ENCODE measurements around the gene TNPO1.
"Not testable (repeated sequence)": the region's sequence is repeated elsewhere in the genome, so short reads cannot be mapped to it uniquely, and the experiment has no call there.

Gene TNPO1

DNA sequence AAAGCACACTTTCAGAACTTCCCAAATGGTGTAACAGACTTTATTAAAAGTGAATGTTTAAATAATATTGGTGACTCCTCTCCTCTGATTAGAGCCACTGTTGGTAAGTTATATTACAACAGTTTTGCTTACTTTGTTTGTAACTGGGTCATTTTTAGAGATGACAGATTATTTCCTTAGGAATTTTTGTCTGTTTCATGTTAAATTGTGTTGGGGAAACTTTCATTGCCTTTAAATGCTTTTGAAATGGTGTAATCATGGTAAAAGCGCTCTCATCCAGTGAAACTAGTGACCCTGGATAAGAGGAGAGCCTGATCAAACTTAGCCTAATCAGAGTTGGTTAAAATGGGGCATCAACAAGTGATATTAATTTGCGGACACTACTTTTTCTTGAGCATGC is 39.4 kb downstream of the TNPO1 start:
- no peak for DNase-seq

DNA sequence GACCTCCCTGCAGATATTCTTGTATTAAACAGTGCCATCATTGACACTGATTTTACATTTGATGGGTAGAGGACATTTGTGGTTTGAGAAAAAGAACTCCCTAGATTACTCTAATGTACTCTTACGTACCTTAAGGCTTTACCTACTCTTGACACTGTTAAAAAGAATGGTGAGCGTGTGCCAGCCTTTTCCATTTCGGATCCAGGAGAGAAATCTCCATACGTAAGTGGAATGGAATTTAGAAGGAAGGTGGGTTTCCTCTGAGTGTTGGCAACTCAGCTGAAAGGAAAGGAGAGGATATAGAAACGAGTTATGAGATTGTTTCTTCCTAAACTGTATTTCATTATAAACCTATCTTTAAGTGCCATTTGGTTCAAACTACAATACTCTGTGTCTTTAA is 40.9 kb downstream of the TNPO1 start:
- no peak for DNase-seq

DNA sequence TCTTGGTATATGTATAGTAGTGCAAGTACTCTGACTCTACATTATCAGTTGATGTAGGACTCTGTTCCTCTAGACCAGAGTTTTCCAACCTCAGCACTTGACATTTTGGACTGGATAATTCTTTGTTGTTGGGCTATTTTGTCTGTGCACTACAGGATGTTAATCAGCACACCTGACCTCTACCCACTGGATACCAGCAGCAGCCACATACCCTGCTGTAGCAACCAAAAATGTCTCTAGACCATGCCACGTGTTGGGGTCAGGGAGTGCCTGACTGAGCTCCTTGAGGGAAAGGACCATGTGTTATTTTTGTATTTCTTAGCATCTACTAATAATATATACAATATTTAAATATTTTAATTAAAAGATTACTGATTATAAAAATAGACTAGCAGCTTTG is 42.7 kb downstream of the TNPO1 start:
- no peak for DNase-seq

DNA sequence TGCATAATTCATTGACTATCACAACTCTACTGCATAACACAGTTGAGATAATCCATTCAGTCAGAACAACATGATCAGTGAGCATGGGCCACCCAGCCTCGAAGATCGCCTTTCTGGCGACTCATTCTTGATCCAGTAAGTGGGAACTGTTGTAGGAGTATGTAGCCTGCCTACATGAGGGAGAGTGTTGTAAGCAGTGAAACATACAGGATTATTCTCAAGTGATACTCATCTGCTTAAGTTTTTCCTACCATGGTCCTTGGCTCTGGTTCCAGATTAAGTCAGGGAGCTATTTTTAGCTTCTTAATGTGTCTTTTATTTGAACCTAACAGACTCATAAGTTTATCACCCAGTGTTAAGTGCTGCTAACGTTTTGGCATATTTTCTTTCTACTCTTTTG is 44.0 kb downstream of the TNPO1 start:
- no peak for DNase-seq

DNA sequence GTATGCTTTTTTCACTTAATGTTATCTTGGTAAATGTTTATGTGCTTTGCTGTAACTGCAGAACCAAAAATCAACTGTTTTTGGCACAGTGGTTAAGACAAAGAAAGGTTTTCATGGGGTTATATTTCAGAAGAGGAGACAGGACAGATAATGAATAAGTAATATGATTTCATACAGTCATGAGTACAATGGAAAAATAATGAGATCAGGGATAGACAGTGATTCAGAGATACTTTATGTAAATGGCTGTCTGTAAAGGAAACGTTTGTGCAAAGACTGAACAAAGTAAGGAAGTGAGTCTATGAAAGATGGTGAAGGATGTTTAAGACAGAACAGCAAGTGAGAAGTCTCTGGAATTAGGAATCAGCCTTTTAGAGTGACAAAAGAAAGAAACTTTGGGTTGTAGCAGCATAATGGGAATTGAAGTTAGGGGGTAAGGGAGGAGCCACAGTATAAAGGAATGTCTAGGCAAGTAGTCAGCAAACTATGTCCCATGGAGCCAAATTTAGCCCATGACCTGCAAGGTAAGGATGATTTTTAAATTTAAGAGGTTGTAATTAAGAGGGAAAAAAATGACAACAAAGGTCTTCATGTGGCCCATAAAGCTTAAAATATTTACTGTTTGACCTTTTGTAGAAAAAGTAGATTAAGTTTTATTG is 55.0 kb downstream of the TNPO1 start:
- no peak for DNase-seq

DNA sequence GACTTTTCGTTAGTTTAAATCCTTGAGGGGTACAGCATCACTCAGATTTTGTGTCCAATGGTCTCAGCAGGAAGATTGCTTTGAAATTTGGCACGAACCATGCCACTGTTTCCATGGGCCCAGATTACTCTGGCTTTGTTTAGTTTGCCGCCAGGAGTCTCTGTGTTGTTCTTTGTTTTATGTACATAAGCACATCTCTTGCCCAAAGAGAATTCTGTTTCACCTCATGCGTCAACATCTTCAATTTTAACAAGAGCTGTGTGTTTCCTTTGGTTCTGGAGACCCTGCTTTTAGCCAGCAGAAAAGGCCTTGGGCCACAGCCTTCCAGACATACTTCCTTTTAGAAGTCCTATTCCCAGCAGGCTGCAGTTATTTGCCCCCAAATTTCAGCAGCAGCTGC is 62.4 kb downstream of the TNPO1 start:
- DNase-seq = no peak

DNA sequence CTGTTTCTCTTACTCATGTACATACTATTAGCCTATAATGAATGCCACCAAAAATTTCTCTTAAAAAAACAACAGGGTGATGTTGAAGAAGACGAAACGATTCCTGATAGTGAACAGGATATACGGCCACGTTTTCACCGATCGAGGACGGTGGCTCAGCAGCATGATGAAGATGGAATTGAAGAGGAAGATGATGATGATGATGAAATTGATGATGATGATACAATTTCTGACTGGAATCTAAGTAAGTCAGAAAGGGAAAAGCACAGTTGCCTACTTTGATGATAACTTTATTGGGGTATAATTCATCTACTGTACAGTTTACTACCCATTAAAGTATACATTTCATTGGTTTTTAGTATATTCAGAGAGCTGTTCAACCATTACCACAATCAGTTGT is 66.5 kb downstream of the TNPO1 start:
- DNase-seq = no peak

DNA sequence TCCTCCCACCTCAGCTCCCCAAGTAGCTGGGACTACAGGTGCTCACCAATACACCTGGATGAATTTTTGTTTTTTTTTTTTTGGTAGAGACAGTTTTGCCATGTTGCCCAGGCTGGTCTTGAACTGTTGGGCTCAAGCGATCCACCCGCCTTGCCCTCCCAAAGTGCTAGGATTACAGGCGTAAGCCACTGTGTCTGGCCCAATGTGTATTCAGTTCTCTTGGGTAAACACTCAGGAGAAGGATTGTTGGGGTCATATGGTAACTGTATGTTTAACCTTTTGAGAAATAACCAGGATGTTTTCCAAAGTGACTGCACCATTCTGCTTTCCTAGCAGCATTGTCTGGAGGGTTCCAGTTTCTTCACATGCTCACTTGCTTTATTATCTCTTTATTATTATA is 67.4 kb downstream of the TNPO1 start:
- no peak for DNase-seq

DNA sequence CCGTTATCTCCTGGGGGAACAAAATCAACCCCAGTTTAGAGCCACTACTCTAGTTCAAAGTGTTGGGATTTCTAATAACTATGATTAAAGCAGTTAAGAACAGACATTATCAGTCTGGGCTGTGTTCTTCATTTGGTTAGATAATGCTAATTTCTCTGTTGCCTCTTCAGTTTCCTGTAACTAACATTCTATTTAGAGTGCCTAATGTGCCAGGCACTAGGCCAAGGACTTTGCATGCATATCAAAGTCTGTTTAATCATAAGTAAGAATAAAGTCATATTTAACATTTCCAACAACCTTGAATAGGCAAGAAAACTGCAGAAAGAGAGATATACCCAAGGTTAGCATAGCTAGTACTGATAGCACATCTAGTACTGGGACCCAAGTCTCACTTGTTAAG is 68.4 kb downstream of the TNPO1 start:
- no peak for DNase-seq

DNA sequence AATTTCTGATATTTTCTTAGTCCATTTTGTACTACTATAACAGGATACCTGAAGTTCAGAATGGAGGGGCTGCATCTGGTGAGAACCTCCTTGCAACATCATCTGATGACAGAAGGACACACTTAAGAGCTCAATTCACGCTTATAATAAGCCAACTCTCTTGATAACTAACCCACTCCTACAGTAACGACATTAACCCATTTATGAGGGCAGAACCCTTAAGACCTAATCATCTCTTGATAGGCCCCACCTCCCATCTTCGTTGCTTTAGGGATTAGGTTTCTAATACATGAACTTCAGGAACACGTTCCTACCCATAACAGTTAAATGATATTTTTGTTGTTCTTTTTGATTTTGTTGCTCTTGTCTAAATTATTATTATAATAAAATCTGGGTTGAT is 69.4 kb downstream of the TNPO1 start:
- DNase-seq = no peak

DNA sequence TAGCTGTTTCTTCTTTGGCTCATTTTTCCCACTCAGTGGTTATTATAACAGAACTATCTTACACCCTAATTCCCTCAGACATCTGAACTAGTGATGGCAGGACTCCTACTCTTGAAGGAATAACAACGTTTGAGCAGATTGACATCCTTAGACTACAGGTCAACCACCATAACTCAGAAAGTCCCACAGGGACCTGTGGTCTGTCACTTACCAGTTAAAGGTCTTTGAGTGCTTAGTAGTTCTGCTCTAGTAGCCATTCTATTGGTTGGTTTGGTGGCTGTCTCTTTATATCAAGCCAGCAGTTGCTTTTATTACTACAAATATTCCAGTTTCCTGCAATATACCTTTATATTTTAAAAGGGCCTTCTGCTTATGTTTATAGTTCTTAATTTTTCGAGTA is 72.1 kb downstream of the TNPO1 start:
- DNase-seq = no peak

DNA sequence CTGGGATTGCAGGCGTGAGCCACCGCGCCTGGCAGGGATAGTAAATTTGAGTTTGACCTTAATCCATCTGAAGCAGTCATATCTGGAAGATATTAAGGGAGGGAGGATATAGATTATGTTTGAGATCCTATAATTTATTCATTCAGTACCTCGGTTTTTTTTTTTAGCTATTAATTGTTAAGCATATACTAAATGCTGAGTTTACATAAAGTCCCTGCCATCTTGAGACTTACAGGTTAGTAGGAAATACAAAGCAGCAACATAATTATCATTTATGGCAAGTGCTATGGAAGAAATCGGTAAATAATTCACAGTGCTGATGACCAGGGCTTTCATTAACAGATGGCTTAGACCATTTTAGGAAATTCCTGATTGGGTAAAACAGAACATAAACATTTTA is 72.9 kb downstream of the TNPO1 start:
- DNase-seq = no peak

DNA sequence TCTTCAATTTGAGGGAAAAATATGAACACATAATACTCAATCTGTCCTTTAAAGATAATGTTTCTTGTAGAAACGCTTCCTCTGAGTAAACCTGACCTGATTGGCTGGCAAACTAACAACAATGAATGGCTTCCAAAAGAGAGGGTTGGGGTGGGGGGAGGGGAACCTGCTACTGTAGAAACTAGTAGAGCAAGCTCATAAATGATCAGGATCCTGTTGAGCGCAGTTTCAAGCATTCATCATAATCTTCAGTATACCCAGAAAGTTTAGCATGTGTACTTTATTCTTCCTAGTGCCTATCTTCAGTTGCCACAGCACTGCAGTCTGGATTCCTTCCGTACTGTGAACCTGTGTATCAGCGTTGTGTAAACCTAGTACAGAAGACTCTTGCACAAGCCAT is 76.4 kb downstream of the TNPO1 start:
- no peak for DNase-seq

DNA sequence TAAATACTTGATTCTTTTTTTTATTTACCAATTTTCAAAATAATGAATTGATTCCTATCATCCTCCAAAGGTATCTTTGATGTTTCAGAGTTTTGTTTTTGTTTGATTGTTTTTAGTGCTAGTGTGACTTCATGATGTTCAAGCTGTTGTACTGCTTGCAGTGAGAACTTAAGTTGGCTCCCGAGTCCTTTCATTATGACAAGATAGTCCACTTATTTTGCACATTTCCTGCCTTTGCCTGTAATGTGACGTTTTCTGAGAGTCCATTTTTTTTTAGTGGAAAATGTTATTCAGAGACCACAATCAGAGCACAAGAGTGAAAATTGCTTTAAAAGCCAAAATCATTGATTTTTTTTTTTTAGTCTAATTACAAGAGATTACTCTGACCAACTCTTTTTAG is 79.3 kb downstream of the TNPO1 start:
- DNase-seq = no peak

DNA sequence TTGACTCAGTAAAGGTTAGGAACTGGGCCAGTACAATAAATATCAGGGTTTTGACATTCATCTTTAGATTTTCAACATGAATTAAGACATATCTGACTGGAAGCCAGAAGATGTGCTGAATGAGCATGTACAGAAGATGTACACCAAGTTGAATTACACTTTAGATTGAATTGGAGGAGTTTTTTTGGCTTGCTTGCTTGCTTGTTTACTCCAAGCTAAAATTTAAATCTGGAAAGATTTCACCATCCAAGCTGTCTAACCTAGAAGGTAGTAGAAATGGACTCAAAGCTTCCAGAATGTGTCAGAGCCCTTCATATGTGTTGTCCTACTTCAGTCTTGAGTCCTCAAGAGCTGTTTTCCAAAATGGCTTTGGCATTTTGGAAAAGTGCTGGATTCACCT is 90.3 kb downstream of the TNPO1 start:
- DNase-seq = no peak

DNA sequence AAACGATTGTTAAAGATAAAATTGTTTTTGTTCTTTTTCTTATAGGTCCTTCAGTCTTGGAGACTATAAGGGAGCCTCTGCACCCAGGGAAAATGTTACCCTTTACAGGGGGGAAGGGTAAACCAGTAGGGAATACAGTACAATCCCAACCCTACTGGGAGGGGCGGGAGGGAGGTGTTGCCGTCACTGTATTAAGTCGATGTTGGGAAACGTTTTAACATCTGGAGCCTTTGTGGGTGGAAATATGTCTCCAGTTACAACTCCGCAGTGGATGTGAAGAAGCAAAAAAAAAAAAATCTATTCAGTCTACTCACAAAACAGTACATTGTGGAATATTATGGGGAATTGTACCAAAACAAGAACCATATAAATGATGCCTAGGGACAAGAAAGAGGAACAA is 92.2 kb downstream of the TNPO1 start:
- no peak for DNase-seq

DNA sequence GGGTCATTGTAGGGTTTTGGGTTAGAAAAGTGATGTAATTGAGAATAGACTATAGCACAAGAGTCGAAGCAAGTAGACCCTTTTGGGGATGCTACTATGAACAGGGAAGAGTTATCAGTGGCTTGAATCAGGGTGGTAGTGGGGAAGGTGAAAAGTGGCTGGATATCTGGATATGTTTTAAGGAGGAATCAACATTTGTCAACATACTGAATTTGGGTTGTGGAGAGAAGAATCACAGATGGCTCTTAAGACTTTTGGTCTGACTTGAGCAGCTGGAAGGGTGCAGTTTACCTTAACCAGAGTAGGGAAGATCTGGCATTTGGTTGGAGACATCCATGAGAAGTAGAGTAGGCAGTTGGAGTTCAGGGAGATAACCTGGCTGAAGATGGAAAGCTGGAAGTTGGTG is 100.9 kb downstream of the TNPO1 start:
- no peak for DNase-seq

DNA sequence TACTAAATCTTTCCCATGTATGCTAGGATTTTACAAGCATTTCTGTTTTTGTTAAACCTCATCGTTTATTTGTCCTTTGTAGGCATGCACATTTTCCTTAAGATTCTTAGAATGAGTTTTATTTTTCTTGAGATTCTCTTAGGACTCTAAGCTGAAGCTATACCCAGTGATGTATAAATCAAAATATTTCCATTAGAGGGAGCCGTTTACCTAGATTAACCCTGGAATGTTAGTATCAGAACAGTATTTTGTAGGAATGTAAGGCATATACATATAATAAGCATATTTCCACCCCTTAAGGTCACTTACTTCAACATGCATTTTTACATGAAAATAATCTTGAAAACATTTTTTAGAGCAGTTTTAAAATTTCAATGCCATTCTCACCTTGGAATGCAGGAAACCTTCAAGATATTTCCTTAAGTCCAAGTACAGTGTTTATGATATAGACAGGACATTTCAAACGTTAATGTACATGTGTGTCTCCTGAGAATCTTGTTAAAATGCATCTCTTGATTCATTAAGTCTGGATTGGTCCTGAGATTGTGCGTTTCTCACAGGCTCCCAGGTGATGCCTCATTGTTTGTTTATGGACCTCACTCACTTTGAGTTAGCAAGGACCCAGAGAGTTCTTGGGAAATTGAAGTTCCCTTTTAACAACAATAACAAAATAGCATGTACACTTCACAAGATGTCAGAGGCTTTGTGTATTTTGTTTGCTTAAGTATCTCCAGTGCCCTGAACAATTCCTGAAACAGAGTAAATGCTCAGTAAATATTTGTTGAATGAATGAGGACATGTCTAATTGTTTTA is 104.4 kb downstream of the TNPO1 start:
- no peak for DNase-seq

DNA sequence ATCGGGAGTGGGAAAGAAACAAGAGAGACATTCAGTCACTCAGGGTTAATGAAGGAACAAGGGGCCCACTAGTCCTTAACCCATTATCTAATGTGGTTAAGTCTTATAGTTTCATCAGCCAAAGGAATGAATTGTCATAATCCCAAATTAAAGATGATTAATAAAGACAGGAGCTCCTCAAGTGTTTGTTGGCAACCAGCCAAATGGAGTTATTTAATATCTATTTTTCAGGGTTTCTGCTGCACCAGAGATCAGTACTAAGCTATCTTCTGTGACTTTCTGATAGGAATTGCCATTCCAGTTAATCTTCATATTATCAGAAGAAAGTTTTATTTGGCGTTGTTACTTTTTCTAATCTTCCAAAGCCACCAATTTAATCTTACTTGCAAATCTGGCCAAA is 105.4 kb downstream of the TNPO1 start:
- no peak for DNase-seq

DNA sequence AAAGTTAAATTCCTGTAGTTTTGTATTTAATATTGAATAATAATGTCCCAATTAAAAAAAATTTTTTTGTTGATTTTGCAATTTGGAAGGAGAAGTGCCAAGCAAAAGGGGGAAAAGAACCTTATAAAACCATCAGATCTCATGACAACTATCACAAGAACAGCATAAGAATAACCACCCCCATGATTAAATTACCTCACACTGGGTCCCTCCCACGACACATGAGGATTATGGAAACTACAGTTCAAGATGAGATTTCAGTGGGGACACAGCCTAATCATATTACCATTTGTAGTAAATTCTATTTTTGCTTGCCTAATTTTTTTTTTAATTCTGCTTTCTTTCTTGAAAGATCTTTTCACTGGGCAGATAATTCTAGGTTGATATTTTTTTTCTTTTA is 106.0 kb downstream of the TNPO1 start:
- no peak for DNase-seq

DNA sequence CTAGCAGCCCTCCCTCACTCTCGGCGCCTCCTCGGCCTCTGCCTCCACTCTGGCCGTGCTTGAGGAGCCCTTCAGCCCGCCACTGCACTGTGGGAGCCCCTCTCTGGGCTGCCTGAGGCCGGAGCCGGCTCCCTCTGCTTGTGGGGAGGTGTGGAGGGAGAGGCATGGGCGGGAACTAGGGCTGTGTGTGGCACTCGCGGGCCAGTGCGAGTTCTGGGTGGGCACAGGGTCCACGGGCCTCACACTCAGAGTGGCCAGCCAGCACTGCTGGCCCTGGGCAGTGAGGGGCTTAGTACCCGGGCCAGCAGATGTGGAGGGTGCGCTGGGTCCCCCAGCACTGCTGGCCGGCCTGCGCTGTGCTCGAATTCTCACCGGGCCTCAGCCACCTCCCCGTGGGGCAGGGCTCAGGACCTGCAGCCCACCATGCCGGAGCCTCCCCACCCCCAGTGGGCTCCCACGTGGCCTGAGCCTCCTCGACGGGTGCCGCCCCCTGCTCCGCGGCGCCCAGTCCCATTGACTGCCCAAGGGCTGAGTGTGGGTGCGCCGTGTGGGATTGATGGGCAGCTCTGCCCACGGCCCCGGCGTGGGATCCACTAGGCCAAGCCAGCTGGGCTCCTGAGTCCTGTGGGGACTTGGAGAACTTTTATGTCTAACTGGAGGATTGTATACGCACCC is 109.0 kb downstream of the TNPO1 start:
- DNase-seq = no peak

DNA sequence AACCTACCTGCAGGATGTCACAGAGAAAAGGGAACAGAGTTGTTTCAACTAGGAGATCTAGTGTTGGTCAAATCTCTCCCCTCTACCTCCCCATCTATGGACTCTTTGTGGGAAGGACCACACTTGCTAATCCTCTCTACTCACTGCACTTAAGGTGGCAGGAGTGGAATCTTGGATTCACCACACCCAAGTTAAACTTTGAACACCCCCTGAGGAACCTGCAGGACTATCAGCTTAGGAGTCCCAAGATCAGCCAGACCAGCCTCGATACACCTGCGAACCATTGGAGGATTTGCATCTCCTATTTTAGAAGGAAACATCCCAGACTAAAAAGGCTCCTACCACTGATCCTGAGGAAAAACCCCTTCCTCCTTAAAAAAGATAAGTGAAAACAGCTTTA is 116.2 kb downstream of the TNPO1 start:
- not testable (repeated sequence) for DNase-seq

DNA sequence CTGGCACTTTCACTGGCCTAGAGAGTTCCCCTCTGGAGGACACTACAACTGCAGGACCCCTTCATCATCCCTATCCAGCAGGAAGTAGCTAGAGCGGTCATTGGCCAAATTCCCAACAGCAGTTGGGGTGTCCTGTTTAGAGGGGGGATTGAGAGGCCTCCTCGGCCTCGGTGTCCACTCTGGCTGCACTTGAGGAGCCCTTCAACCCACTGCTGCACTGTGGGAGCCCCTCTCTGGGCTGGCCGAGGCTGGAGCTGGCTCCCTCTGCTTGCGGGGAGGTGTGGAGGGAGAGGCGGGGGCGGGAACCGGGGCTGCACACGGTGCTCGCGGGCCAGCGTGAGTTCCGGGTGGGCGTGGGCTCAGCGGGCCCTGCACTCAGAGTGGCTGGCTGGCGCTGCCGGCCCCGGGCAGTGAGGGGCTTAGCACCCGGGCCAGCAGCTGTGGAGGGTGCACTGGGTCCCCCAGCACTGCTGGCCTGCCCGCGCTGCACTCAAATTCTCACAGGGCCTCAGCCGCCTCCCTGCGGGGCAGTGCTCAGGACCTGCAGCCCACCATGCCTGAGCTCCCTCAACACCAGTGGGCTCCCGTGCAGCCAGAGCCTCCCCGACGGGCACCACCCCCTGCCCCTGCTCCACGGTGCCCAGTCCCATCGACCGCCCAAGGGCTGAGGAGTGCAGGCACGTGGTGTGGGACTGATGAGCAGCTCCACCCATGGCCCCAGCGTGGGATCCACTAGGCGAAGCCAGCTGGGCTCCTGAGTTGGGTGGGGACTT is 118.7 kb downstream of the TNPO1 start:
- DNase-seq = not testable (repeated sequence)
